GM12878 (cell line): Measurements from ENCODE around the gene SPATS2L. TPM values are rescaled to one million over a fixed set of nuclear protein-coding genes. Genes with fewer than 3 reads are reported as not detected.

Experiments used
- ATAC-seq: fragments of 200-7000 bp; cut with Tn5 transposase; 3 replicates; pipeline ENCODE4 v1.9.1; 2020; ENCODE audit warnings: mild to moderate bottlenecking, moderate library complexity
- BruUV-seq: library from RNA; stranded (reverse); fragments of 400-500 nt; replicated peaks from 2 replicates; lab custom pipeline; 2021; lab: Mats Ljungman, UMichigan
- CTCF ChIA-PET: fragments of 300-600 bp; sonication (Branson Sonifier 250); formaldehyde crosslinking; extraction: SDS; loops from one replicate; lab custom pipeline; 2021; ENCODE audit warnings: inconsistent platforms; lab: Yijun Ruan, JAX
- POLR2A ChIA-PET: fragments of 350-600 bp; formaldehyde crosslinking; extraction: SDS; loops from one replicate; lab custom pipeline; 2021; ENCODE audit warnings: inconsistent platforms; lab: Charles Lee
- RAD21 ChIA-PET: fragments of 300-600 bp; sonication (Branson Sonifier 250); formaldehyde crosslinking; loops from one replicate; lab custom pipeline; 2023; ENCODE audit warnings: antibody characterized with exemption; ENCODE audit not compliant: unreplicated experiment; lab: Charles Lee
- SMC1A ChIA-PET: fragments of 300-600 bp; sonication (Branson Sonifier 250); formaldehyde crosslinking; loops from one replicate; lab custom pipeline; 2023; ENCODE audit not compliant: unreplicated experiment, uncharacterized antibody; lab: Charles Lee
- DNase-seq: peaks from one replicate; pipeline ENCODE4 v3.0.0-alpha.2; 2011; ENCODE audit warnings: low read depth, low spot score
- FAIRE-seq: peaks from 3 replicates; lab custom pipeline; 2011; peaks lifted over from hg19 to GRCh38; lab: Jason Lieb, UNC
- H2AFZ ChIP-seq: 2 replicates; pipeline ENCODE4 v1.6.0; 2011; ENCODE audit warnings: low read depth, low read length, control low read depth; ENCODE audit not compliant: control insufficient read depth
- H3K27ac ChIP-seq: 2 replicates; pipeline ENCODE4 v1.5.1; 2011; ENCODE audit warnings: control low read depth; ENCODE audit not compliant: control insufficient read depth, insufficient read depth
- H3K27me3 ChIP-seq, 2 experiments: replicated peaks in 1 of 2; 2 replicates each; pipeline versions ENCODE4 v1.6.0 to v1.6.1; 2011; ENCODE audit warnings: low read length in 1 of 2; ENCODE audit not compliant: control insufficient read depth in 2 of 2, insufficient read depth in 2 of 2
- H3K36me3 ChIP-seq, 2 experiments: 2 replicates each; pipeline ENCODE4 v1.5.1; 2011; ENCODE audit warnings: low read length in 1 of 2; ENCODE audit not compliant: control insufficient read depth in 2 of 2, insufficient read depth in 2 of 2
- H3K4me1 ChIP-seq: 2 replicates; pipeline ENCODE4 v1.6.1; 2011; ENCODE audit warnings: mild to moderate bottlenecking, low read length, moderate library complexity, mixed read lengths; ENCODE audit not compliant: control insufficient read depth, insufficient read depth
- H3K4me2 ChIP-seq: 2 replicates; pipeline ENCODE4 v1.6.0; 2011; ENCODE audit warnings: control low read depth; ENCODE audit not compliant: control insufficient read depth, insufficient read depth
- H3K4me3 ChIP-seq: fragments of 200-600 bp; sonication (generic); 2 replicates; pipeline ENCODE4 v1.5.1; 2016
- H3K79me2 ChIP-seq: 2 replicates; pipeline ENCODE4 v1.6.0; 2011; ENCODE audit warnings: low read length; ENCODE audit not compliant: control insufficient read depth, insufficient read depth
- H3K9ac ChIP-seq: 2 replicates; pipeline ENCODE4 v1.8.0; 2011; ENCODE audit warnings: low read length, control low read depth, mixed read lengths; ENCODE audit not compliant: control insufficient read depth, insufficient read depth
- H3K9me3 ChIP-seq: replicated peaks from 3 replicates; pipeline ENCODE4 v1.5.1; 2011; ENCODE audit warnings: mild to moderate bottlenecking, low read length; ENCODE audit not compliant: control insufficient read depth, insufficient read depth
- H4K20me1 ChIP-seq: 2 replicates; pipeline ENCODE4 v1.6.0; 2011; ENCODE audit not compliant: control insufficient read depth, insufficient read depth
- BCL11A ChIP-seq: IDR thresholded peaks from 2 replicates; pipeline ENCODE4 v1.6.1; 2011; ENCODE audit warnings: low read depth, low read length
- BHLHE40 ChIP-seq, 2 experiments: fragments of 450-650 bp in 1 of 2; IDR thresholded peaks; 2 replicates each; pipeline ENCODE4 v1.6.1; 2011 to 2017; ENCODE audit warnings: low read depth in 2 of 2, borderline replicate concordance in 1 of 2, improper control_type of control experiment in 1 of 2, low read length in 1 of 2, mild to moderate bottlenecking in 1 of 2
- CBFB ChIP-seq: IDR thresholded peaks from 2 replicates; pipeline ENCODE4 v1.6.1; 2016; ENCODE audit warnings: antibody characterized with exemption, low read depth
- CEBPB ChIP-seq, 2 experiments: fragments of 150-350 bp in 1 of 2; IDR thresholded peaks; 2 replicates each; pipeline ENCODE4 v1.6.1; 2012 to 2014; ENCODE audit warnings: low read depth in 2 of 2, low read length in 2 of 2, borderline replicate concordance in 1 of 2, inconsistent platforms in 1 of 2
- CUX1 ChIP-seq: IDR thresholded peaks from 2 replicates; pipeline ENCODE4 v1.6.1; 2012; ENCODE audit warnings: improper control_type of control experiment, low read depth, low read length; ENCODE audit not compliant: insufficient replicate concordance
- ESRRA ChIP-seq: IDR thresholded peaks from 2 replicates; pipeline ENCODE4 v1.6.1; 2012; ENCODE audit warnings: mild to moderate bottlenecking, low read length, improper control_type of control experiment
- JUND ChIP-seq: IDR thresholded peaks from 2 replicates; pipeline ENCODE4 v1.6.1; 2012; ENCODE audit warnings: low read depth, mild to moderate bottlenecking, low read length, improper control_type of control experiment, moderate library complexity
- MYC ChIP-seq: IDR thresholded peaks from 2 replicates; pipeline ENCODE4 v1.6.1; 2011; ENCODE audit warnings: mild to moderate bottlenecking, low read length, moderate library complexity, inconsistent platforms; ENCODE audit not compliant: insufficient read depth, insufficient replicate concordance, insufficient read length, severe bottlenecking
- NR2F1 ChIP-seq: fragments of 450-650 bp; conservative IDR thresholded peaks from 2 replicates; pipeline ENCODE4 v1.6.1; 2017; ENCODE audit warnings: mild to moderate bottlenecking
- SMAD5 ChIP-seq: IDR thresholded peaks from 2 replicates; pipeline ENCODE4 v1.6.1; 2016; ENCODE audit warnings: antibody characterized with exemption, low read depth
- SRF ChIP-seq, 2 experiments: IDR thresholded peaks; 2 replicates each; pipeline ENCODE4 v1.6.1; 2011; ENCODE audit warnings: low read depth in 2 of 2, low read length in 2 of 2, mild to moderate bottlenecking in 1 of 2, moderate library complexity in 1 of 2
- ZNF207 ChIP-seq: fragments of 450-650 bp; IDR thresholded peaks from 2 replicates; pipeline ENCODE4 v1.6.1; 2014; ENCODE audit warnings: antibody characterized with exemption, mild to moderate bottlenecking, borderline replicate concordance
- WGBS: methylation state at CpG from one replicate; pipeline ENCODE4 v1.1.6; 2016; ENCODE audit warnings: low lambda C conversion rate; ENCODE audit not compliant: insufficient replicate concordance, insufficient coverage; ENCODE audit errors: missing lambda C conversion rate; 5-methylcytosine and 5-hydroxymethylcytosine counted together
- in situ Hi-C: fragments of 300-500 bp; cut with MboI; formaldehyde crosslinking; loops from 9 replicates; pipeline ENCODE4 v1.14.3; 2018; ENCODE audit warnings: mixed read lengths
- intact Hi-C: fragments of 100-400 bp; cut with micrococcal nuclease; formaldehyde crosslinking; loops from one replicate; pipeline ENCODE4 v1.14.2; 2022; ENCODE audit not compliant: unreplicated experiment
- polyA plus RNA-seq, 11 experiments: library from polyadenylated mRNA; depleted of rRNA in 4 of 11; unstranded in 6 of 11; stranded (reverse) in 5 of 11; fragments of >200 nt; fragmentation: Nextera tagmentation in 4 of 11; fragmentation: Illumina TruSeq in 1 of 11; extraction: Ambion mirVana in 4 of 11; extraction: Trizol in 1 of 11; gene quantifications; 1 replicate in 1 of 11; 2 replicates in 10 of 11; pipeline versions ENCODE4 v1.2.1 to v1.2.3, GENCODE V29; 2011 to 2016; ENCODE audit warnings: inconsistent platforms in 2 of 11, missing spikeins in 2 of 11, low read depth in 1 of 11
- total RNA-seq, 4 experiments: library from RNA; depleted of rRNA in 3 of 4; stranded (reverse); fragments of >200 nt in 3 of 4; fragmentation: Illumina TruSeq in 1 of 4; extraction: Trizol in 1 of 4; gene quantifications; 2 replicates each; pipeline versions ENCODE4 v1.2.1 to v1.2.3, GENCODE V29; 2013 to 2021
- TF ChIP-seq, protein P1 (sequence below): IDR thresholded peaks from 2 replicates; pipeline ENCODE4 v1.6.1; 2011; ENCODE audit warnings: low read depth, low read length, improper control_type of control experiment, borderline replicate concordance
- TF ChIP-seq, protein P2 (sequence below): IDR thresholded peaks from 2 replicates; pipeline ENCODE4 v1.6.1; 2012; ENCODE audit warnings: low read depth, low read length, improper control_type of control experiment

Gene SPATS2L
- total and polyA plus RNA-seq, 10 of the 15 experiments (the other 5 are each of a cell fraction or from before 2014, with no cell fraction given) = 5.2 to 30.0 (median 20.1) TPM

DNA sequence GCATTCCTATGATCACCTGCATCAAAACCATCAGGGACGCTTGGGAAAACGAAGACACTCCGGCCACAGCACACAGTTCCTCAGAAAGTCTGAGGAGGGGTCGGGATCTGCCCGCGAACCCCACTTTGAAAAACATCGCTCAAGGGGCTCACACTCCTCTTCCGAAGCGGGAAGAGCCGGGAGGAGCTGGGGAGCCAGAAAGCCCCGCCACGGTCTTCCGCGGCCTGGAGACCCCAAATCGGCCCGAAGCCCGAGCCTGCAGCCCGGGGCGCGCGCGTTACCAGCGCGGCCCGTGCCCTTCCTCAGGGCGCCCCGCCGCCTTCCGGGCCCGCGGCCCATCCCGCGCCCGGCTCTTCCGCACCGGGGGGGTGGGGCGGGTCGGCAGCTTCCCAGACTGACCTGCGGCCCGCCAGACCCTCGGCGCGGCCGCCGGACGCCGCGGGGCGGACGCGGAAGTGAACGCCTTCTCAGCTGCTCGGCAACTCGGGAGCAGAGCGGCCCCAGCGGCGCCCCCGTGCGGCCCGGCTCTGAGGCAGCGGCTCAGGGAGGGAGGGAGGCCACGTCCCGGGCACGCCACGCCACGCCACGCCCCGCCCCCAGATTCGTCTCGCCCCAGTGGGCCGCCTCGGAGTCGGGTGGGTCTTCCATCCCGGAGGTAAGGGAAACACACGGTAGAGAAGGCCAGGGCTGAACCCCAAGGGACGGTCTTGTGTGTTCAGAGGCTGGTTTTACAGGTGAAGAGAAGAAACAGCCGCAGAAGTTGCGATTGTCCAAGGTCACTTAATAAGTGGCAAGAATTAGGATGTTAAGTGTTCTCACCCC lies 203.3 kb downstream of the SPATS2L start, which contains the start of gene KCTD18:
Gene KCTD18, minus strand, starts transcription at position 457 of the 822 bp plus-strand sequence. CDS start 3,052 bp downstream, outside the sequence.
- peak; percentile 62 for DNase-seq
- Histone ChIP-seq H3K9ac (peak within 1 kb of the TSS; percentile 99), H3K9me3 (no peaks in the 10 kb centered on the region), H3K4me2 (peak within 1 kb of the TSS; percentile 97), H3K79me2 (peaks cover 11% of the 10 kb centered on the region), H3K4me3 (peak within 1 kb of the TSS; percentile 86), H3K27me3 (no peaks in the 10 kb centered on the region), H3K36me3 (no peaks in the 10 kb centered on the region), H3K4me1 (no peaks in the 10 kb centered on the region), H2AFZ (peak within 1 kb of the TSS; percentile 98), H4K20me1 (no peaks in the 10 kb centered on the region), H3K27ac (peak within 1 kb of the TSS; percentile 80)
- RAD21 ChIA-PET = interaction anchor here (1.2 to 2.4 kb wide), 3 partner anchors 16 to 27 kb away, joined by 4 to 20 read pairs (median 5); partner anchors contain the start of gene SGO2
- SMC1A ChIA-PET = interaction anchor here (1.2 to 1.8 kb wide), 3 partner anchors 11 to 26 kb away, joined by 3 to 9 read pairs (median 7); no protein-coding TSS in a partner anchor
- peak; percentile 99 for ATAC-seq
- FAIRE-seq = no peak
- in situ Hi-C loops = no loop called here
- no TSS peak for BruUV-seq
- CTCF ChIA-PET = interaction anchor here (0.6 to 5.1 kb wide), 7 partner anchors 12 to 305 kb away, joined by 3 to 45 read pairs (median 3); partner anchors contain the start of gene SGO2
- intact Hi-C loops = loop anchor here (2.0 kb wide), 1 partner anchor 27 kb away; no protein-coding TSS in a partner anchor
- WGBS = under 1% methylated on average over 64 of the region's 78 CpGs
- POLR2A ChIA-PET = interaction anchor here (0.7 to 1.9 kb wide), 4 partner anchors 12 to 26 kb away, joined by 3 to 14 read pairs (median 5); partner anchors contain the start of gene SGO2
- 0 out of 2 replicates have a peak, but pooled peaks have one; percentile 41 for TF ChIP-seq JUND
- TF ChIP-seq ZNF207 = peak; percentile 90
- TF ChIP-seq CEBPB (IDR thresholded peaks at IDR 0.05; ENCODE audit: borderline replicate concordance in 1 of 2, low read depth in 2 of 2, low read length in 2 of 2) = no peak
- peak; percentile 66 to 90; a peak in 3 of 4 replicates for TF ChIP-seq BHLHE40 (IDR thresholded peaks at IDR 0.05; ENCODE audit: borderline replicate concordance in 1 of 2, low read depth in 2 of 2, low read length in 1 of 2)
- no peak for TF ChIP-seq ESRRA
- TF ChIP-seq, protein P1, sequence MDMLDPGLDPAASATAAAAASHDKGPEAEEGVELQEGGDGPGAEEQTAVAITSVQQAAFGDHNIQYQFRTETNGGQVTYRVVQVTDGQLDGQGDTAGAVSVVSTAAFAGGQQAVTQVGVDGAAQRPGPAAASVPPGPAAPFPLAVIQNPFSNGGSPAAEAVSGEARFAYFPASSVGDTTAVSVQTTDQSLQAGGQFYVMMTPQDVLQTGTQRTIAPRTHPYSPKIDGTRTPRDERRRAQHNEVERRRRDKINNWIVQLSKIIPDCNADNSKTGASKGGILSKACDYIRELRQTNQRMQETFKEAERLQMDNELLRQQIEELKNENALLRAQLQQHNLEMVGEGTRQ = no peak
- TF ChIP-seq SRF (IDR thresholded peaks at IDR 0.05; ENCODE audit: low read depth in 2 of 2, low read length in 2 of 2) = no peak
- TF ChIP-seq, protein P2, sequence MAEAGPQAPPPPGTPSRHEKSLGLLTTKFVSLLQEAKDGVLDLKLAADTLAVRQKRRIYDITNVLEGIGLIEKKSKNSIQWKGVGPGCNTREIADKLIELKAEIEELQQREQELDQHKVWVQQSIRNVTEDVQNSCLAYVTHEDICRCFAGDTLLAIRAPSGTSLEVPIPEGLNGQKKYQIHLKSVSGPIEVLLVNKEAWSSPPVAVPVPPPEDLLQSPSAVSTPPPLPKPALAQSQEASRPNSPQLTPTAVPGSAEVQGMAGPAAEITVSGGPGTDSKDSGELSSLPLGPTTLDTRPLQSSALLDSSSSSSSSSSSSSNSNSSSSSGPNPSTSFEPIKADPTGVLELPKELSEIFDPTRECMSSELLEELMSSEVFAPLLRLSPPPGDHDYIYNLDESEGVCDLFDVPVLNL = no peak
- no peak for TF ChIP-seq MYC
- no peak for TF ChIP-seq CUX1
- TF ChIP-seq BCL11A = no peak
- peak; percentile 85; the same call in 1 of the 2 replicates for TF ChIP-seq NR2F1
- no peak for TF ChIP-seq SMAD5
- no peak for TF ChIP-seq CBFB
